Measurements from ENCODE around the gene CFAP54.
"Not testable (repeated sequence)": the region's sequence is repeated elsewhere in the genome, so short reads cannot be mapped to it uniquely, and the experiment has no call there.

Gene CFAP54

DNA sequence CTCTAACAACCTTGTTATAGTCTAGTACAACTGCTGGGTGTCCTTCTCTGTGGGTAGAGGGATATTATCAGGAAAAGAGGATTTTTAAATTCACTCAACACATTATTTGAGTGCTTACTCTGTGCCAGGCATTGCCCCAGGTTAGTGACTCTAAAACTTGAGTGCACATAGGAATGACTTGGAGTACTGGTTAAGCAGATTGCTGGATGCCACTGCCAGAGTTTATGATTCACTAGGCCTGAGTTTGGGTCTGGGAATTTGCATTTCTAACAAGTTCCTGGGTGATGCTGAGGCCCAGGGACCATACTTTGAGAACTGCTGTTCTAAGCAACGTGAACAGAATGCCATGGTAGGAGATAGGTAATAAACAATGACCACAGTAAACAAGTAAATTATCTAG is 96.6 kb downstream of the CFAP54 start:
- H3K27ac ChIP-seq: no peak overlapping the region
- no peak overlapping the region for H3K4me3 ChIP-seq

- H3K27ac ChIP-seq: no peak overlapping the region
- H3K4me3 ChIP-seq: no peak overlapping the region
These were observed 98.3 kb downstream of the CFAP54 start for GRCh38 chr12:96587691-96588090.

- Histone ChIP-seq H3K4me3 (no peak overlapping the region), H3K27ac (no peak overlapping the region)
These were observed 101.6 kb downstream of the CFAP54 start for GRCh38 chr12:96590970-96591369.

DNA sequence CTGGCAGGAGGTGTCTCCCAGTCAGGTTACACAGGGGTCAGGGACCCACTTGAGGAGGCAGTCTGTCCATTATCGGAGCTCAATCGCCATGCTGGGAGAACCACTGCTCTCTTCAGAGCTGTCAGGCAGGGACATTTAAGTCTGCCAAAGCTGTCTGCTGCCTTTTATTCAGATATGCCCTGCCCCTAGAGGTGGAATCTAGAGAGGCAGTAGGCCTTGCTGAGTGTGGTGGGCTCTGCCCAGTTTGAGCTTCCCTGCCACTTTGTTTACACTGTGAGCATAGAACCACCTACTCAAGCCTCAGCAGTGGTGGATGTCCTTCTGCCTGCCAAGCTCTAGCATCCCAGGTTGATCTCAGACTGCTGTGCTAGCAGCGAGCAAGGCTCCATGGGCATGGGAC is 115.0 kb downstream of the CFAP54 start:
- not testable (repeated sequence) for H3K27ac ChIP-seq, H3K4me3 ChIP-seq

GRCh38 chr12:96605684-96606083 is 116.3 kb downstream of the CFAP54 start:
- Histone ChIP-seq H3K27ac (no peak overlapping the region), H3K4me3 (no peak overlapping the region)

DNA sequence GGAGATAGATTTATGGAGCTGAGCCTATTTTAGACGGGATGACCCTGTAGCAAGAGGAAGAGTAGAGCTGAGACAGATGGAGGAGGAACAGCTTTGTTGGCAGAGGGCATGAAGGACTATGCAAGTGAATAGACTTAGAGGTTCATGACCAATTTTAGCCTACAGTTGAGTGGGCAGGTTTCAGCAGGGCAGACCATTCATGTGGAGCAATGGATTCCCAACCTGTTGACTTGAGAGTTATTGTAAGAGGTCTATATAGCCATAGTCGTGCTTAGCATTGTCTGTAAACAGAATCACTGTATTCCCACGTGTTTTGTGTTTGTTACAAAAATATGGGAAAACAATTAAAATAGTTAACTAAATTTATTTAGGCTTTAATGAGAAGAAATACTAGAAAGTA is 116.8 kb downstream of the CFAP54 start:
- no peak overlapping the region for H3K27ac ChIP-seq
- H3K4me3 ChIP-seq: no peak overlapping the region

GRCh38 chr12:96606644-96607043 is 117.3 kb downstream of the CFAP54 start:
- no peak overlapping the region for H3K4me3 ChIP-seq
- H3K27ac ChIP-seq: no peak overlapping the region

GRCh38 chr12:96617178-96617577 is 127.8 kb downstream of the CFAP54 start:
- Histone ChIP-seq H3K4me3 (no peak overlapping the region), H3K27ac (no peak overlapping the region)

DNA sequence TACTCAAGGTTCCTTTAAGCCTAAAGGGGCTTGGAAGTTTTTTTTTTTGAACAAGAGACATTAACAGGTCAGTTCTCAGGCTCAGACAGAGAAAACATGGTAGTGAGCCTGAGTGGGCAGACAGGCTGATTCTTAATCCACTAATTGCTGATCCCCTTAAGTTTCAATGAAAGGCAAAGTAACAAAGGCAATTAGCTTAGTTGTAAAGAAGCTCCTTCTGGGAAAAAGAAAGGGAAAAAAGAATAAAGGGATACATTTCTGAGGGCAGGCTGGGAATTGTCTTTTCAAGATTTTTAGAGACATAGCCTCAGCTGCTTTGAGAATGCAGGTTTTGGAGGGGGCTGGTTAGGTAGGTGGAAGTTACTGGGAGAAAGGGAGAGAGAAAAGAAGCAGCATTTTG is 133.8 kb downstream of the CFAP54 start:
- no peak overlapping the region for H3K27ac ChIP-seq
- H3K4me3 ChIP-seq: no peak overlapping the region

- no peak overlapping the region for H3K4me3 ChIP-seq
- no peak overlapping the region for H3K27ac ChIP-seq
These were observed 134.4 kb downstream of the CFAP54 start for GRCh38 chr12:96623656-96624217.

DNA sequence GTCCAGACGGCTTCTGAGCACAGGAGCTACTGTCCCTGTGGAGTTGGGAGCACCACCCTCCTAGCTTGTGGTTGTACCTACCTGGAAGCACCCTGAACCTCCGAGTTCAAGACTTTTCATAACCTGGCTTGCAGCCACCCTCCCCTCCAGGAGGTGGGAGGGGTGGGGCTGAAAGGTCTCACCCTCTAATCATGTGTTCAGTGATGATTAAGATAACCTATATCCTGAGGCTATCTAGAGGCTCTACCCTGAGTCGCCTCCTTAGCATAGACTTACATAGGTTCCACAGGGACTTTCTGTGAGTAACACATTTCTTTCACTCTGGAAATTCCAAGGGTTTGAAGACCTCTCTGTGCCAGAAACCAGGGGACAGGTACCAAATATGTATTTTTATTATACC is 146.5 kb downstream of the CFAP54 start:
- Histone ChIP-seq H3K4me3 (no peak overlapping the region), H3K27ac (no peak overlapping the region)

- H3K27ac ChIP-seq: no peak overlapping the region
- no peak overlapping the region for H3K4me3 ChIP-seq
These were observed 147.5 kb downstream of the CFAP54 start for GRCh38 chr12:96636895-96637294.

DNA sequence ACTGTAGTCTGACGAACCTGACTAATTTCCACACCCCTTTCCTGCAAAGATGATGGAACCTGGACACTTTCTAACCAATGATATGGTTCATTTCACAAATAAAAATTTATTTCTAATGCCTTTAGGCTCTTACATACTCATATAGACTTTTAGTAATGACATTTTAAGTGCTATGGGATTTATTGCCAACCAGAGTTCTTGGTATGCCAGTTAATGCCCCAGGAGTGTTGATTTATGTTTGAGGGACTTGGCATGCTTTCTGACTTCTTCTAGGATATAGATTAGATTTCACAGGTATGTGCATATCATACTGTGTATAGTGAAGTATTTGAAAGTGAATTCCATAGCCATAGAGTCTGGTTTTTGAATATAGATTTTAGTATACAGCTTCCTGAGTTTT is 159.5 kb downstream of the CFAP54 start:
- no peak overlapping the region for H3K4me3 ChIP-seq

GRCh38 chr12:96652870-96653269 is 163.5 kb downstream of the CFAP54 start:
- Histone ChIP-seq H3K27ac (no peak overlapping the region), H3K4me3 (no peak overlapping the region)

More for the DNA sequence above, 159.5 kb downstream of the CFAP54 start:
- H3K27ac ChIP-seq: no peak overlapping the region

- Histone ChIP-seq H3K4me3 (no peak overlapping the region), H3K27ac (no peak overlapping the region)
These were observed 168.7 kb downstream of the CFAP54 start for GRCh38 chr12:96658075-96658474.

- Histone ChIP-seq H3K27ac (no peak overlapping the region), H3K4me3 (no peak overlapping the region)
These were observed 180.4 kb downstream of the CFAP54 start for GRCh38 chr12:96669786-96670185.

- H3K27ac ChIP-seq: no peak overlapping the region
- H3K4me3 ChIP-seq: no peak overlapping the region
These were observed 181.0 kb downstream of the CFAP54 start for GRCh38 chr12:96670334-96670899.

GRCh38 chr12:96675519-96675918 is 186.1 kb downstream of the CFAP54 start:
- H3K4me3 ChIP-seq, H3K27ac ChIP-seq: not testable (repeated sequence)

GRCh38 chr12:96677363-96677762 is 188.0 kb downstream of the CFAP54 start:
- H3K4me3 ChIP-seq: no peak overlapping the region

DNA sequence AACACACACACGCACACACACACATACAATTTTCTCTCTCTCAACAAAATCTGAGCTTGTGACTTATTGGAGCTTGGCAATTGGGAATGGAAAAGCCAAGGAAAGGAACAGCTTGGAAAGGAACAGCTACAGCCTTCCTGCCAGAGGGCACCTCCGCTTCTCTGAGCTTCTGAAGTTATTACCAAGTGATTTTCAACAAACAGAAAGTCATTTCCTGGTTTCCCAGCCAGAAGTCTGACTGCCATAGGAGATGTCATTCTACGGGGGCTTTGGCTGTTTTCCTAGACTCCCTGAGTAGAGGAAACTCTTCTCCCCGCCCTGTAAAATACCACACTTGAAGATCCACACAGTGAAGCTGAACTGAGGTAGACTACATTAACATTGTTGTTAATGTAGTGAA is 198.3 kb downstream of the CFAP54 start:
- H3K27ac ChIP-seq: no peak overlapping the region
- H3K4me3 ChIP-seq: no peak overlapping the region

More at GRCh38 chr12:96677363-96677762, 188.0 kb downstream of the CFAP54 start:
- H3K27ac ChIP-seq: no peak overlapping the region

- H3K27ac ChIP-seq: no peak overlapping the region
- no peak overlapping the region for H3K4me3 ChIP-seq
These were observed 209.1 kb downstream of the CFAP54 start for GRCh38 chr12:96698521-96698920.

DNA sequence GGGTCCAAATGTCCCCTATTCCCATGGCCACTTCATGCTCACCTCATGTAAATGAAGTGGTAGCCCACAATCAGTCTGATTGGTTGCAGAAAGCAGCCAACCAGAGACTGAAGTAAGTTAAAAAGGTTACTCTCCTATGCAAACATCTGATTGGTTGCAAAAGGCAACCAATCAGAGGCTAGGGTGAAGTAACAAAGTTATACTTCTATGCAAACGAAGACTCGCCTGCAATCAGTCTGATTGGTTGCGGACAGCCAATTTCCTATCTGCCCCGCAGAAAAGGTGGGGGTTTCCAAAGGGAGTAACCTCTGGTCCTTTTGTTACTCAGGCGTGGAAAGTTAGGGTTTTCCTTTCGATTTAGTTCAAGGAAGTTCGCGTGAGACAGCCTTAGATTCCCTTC is 209.6 kb downstream of the CFAP54 start:
- no peak overlapping the region for H3K27ac ChIP-seq
- no peak overlapping the region for H3K4me3 ChIP-seq

All from skin epidermis (tissue), 12 donors.